HL-60 (cell line): ENCODE data around the gene ACOT9.

Source experiments
- CTCF ChIP-seq: IDR thresholded peaks from one replicate; pipeline ENCODE4 v1.5.1; 2011; ENCODE audit warnings: low read length, control low read depth, inconsistent platforms; ENCODE audit not compliant: insufficient read depth
- GABPA ChIP-seq: IDR thresholded peaks from 2 replicates; pipeline ENCODE4 v1.6.1; 2012; ENCODE audit warnings: low read depth
- POLR2AphosphoS5 ChIP-seq: IDR thresholded peaks from 2 replicates; pipeline ENCODE4 v1.6.1; 2012; ENCODE audit warnings: low read depth
- TF ChIP-seq, protein P1 (sequence below): IDR thresholded peaks from 2 replicates; pipeline ENCODE4 v1.6.1; 2012; ENCODE audit warnings: low read depth; ENCODE audit not compliant: insufficient replicate concordance

- TF ChIP-seq CTCF (no peak), POLR2AphosphoS5 (no peak), GABPA (no peak)
- TF ChIP-seq, protein P1, sequence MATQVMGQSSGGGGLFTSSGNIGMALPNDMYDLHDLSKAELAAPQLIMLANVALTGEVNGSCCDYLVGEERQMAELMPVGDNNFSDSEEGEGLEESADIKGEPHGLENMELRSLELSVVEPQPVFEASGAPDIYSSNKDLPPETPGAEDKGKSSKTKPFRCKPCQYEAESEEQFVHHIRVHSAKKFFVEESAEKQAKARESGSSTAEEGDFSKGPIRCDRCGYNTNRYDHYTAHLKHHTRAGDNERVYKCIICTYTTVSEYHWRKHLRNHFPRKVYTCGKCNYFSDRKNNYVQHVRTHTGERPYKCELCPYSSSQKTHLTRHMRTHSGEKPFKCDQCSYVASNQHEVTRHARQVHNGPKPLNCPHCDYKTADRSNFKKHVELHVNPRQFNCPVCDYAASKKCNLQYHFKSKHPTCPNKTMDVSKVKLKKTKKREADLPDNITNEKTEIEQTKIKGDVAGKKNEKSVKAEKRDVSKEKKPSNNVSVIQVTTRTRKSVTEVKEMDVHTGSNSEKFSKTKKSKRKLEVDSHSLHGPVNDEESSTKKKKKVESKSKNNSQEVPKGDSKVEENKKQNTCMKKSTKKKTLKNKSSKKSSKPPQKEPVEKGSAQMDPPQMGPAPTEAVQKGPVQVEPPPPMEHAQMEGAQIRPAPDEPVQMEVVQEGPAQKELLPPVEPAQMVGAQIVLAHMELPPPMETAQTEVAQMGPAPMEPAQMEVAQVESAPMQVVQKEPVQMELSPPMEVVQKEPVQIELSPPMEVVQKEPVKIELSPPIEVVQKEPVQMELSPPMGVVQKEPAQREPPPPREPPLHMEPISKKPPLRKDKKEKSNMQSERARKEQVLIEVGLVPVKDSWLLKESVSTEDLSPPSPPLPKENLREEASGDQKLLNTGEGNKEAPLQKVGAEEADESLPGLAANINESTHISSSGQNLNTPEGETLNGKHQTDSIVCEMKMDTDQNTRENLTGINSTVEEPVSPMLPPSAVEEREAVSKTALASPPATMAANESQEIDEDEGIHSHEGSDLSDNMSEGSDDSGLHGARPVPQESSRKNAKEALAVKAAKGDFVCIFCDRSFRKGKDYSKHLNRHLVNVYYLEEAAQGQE = no peak
These were observed 74.7 kb downstream of the ACOT9 start for GRCh38 chrX:23668335-23668734.
